CD8-positive, alpha-beta memory T cell (primary cell): ENCODE results near the gene FGFR4. TPM values are rescaled to one million over a fixed set of nuclear protein-coding genes. Genes with fewer than 3 reads are reported as not detected.

Source experiments
- CTCF ChIA-PET: fragments of 350-600 bp; sonication (Branson Sonifier 250); formaldehyde crosslinking; loops from one replicate; lab custom pipeline; 2021; ENCODE audit warnings: antibody characterized with exemption; lab: Charles Lee
- POLR2A ChIA-PET: fragments of 350-600 bp; sonication (Branson Sonifier 250); formaldehyde crosslinking; loops from one replicate; lab custom pipeline; 2021; ENCODE audit warnings: antibody characterized with exemption; lab: Charles Lee
- DNase-seq, 5 donors: peaks; one replicate each; pipeline versions ENCODE4 v3.0.0 to v3.0.0-alpha.2; 2020 to 2022; ENCODE audit warnings: mixed read lengths in 1 of 5
- H3K27ac ChIP-seq: one replicate; pipeline ENCODE4 v1.7.0; 2013; ENCODE audit warnings: low read depth, mild to moderate bottlenecking, low read length, moderate library complexity
- H3K27me3 ChIP-seq: 2 replicates; pipeline ENCODE4 v1.7.0; 2013; ENCODE audit warnings: low read length, mild to moderate bottlenecking; ENCODE audit not compliant: insufficient read depth, poor library complexity, severe bottlenecking
- H3K36me3 ChIP-seq: 2 replicates; pipeline ENCODE4 v1.7.0; 2013; ENCODE audit warnings: mild to moderate bottlenecking, low read length, moderate library complexity; ENCODE audit not compliant: insufficient read depth
- H3K4me1 ChIP-seq: 2 replicates; pipeline ENCODE4 v1.7.0; 2013; ENCODE audit warnings: mild to moderate bottlenecking, low read length, moderate library complexity; ENCODE audit not compliant: insufficient read depth
- H3K4me3 ChIP-seq: 2 replicates; pipeline ENCODE4 v1.7.0; 2013; ENCODE audit warnings: mild to moderate bottlenecking, low read length
- H3K9me3 ChIP-seq: 2 replicates; pipeline ENCODE4 v1.7.0; 2013; ENCODE audit warnings: mild to moderate bottlenecking, low read length
- H3K27ac Mint-ChIP-seq, 8 donors: one replicate each; pipeline ENCODE4 v1.8.0; 2020 to 2021; ENCODE audit warnings: mixed read lengths in 8 of 8, mild to moderate bottlenecking in 6 of 8, inconsistent platforms in 3 of 8, moderate library complexity in 3 of 8
- H3K27me3 Mint-ChIP-seq, 2 donors: one replicate each; pipeline ENCODE4 v1.8.0; 2020 to 2021; ENCODE audit warnings: mixed read lengths in 2 of 2, mild to moderate bottlenecking in 1 of 2, moderate library complexity in 1 of 2
- H3K36me3 Mint-ChIP-seq, 3 donors: one replicate each; pipeline ENCODE4 v1.8.0; 2020 to 2021; ENCODE audit warnings: mixed read lengths in 3 of 3, inconsistent platforms in 1 of 3, mild to moderate bottlenecking in 1 of 3
- H3K4me1 Mint-ChIP-seq, 3 donors: one replicate each; pipeline ENCODE4 v1.8.0; 2020 to 2021; ENCODE audit warnings: mixed read lengths in 3 of 3, inconsistent platforms in 1 of 3, mild to moderate bottlenecking in 1 of 3
- H3K4me3 Mint-ChIP-seq, 7 donors: one replicate each; pipeline ENCODE4 v1.8.0; 2020 to 2021; ENCODE audit warnings: mixed read lengths in 7 of 7, mild to moderate bottlenecking in 6 of 7, moderate library complexity in 4 of 7, inconsistent platforms in 2 of 7
- H3K9me3 Mint-ChIP-seq, 5 donors: one replicate each; pipeline ENCODE4 v1.8.0; 2020 to 2022; ENCODE audit warnings: mixed read lengths in 5 of 5, mild to moderate bottlenecking in 3 of 5, moderate library complexity in 2 of 5, inconsistent platforms in 1 of 5
- polyA plus RNA-seq: library from polyadenylated mRNA; unstranded; fragments of 300-500 nt; fragmentation: Illumina TruSeq; gene quantifications from one replicate; pipeline ENCODE4 v1.2.3, GENCODE V29; 2021
- total RNA-seq, 2 experiments: library from RNA; stranded (reverse); gene quantifications; one replicate each; pipeline ENCODE4 v1.2.3, GENCODE V29; 2021

Gene FGFR4
- total and polyA plus RNA-seq, 3 experiments from 2014 or later = 0.29 to 1.2 (median 0.42) TPM

DNA sequence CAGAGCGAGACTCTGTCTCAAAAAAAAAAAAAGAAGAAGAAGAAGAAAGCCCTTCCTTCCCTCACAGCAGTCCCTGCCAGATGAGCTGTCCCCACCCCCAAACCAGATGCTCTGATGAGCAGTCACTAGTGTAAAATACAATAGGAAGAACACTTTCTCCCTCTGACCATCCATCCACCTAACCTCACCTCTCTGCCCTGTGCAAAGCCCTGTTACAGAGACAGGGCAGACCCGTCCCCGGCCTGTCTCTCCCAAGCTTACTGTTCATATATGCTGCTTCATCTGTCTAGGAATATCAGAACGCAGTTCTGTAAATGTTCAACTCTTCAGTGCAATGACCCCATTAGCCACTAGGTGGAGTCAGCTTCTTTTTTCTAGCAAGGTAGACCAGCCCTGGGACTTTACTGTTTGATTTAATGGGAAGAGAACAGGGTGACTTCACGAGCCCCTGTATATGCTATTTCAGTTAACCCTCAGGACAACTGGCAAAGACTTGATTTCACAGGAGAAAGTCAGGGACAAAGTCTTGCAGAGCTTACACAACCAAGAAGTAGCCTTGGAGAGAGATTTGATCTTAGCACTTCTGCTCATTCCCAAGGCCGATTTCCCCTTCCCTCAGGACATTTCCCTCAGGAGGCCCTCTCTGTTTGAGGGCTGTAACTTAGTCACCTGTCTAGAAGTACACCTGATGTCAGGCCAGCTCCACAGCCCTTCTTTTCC, 14.9 kb upstream of the FGFR4 start:
- no peak overlapping the region for H3K27ac ChIP-seq
- peak overlapping the region in 1 of 8 donors; percentile 62 for H3K27ac Mint-ChIP-seq
- POLR2A ChIA-PET = interaction anchor here (0.6 kb wide), 1 partner anchor 40 kb away, joined by 21 read pairs; no protein-coding TSS in a partner anchor

GRCh38 chr5:177077335-177077734, 9.4 kb upstream of the FGFR4 start:
- ChIA-PET CTCF (interaction anchor here (1.4 kb wide), 1 partner anchor 10 kb away, joined by 3 read pairs; the partner anchor contains the start of gene FGFR4), POLR2A (no interaction called here)
- H3K27me3 Mint-ChIP-seq = no peaks in the 10 kb centered on the region

More for the DNA sequence above, 14.9 kb upstream of the FGFR4 start:
- Mint-ChIP-seq H3K4me3 (peak overlapping the region in 1 of 7 donors; percentile 11), H3K9me3 (no peaks in the 10 kb centered on the region), H3K4me1 (peaks cover 3 to 5% (median 5%) of the 10 kb centered on the region in 3 donors), H3K36me3 (peaks cover 0 to 17% (median 11%) of the 10 kb centered on the region in 3 donors), H3K27me3 (no peaks in the 10 kb centered on the region)
- Histone ChIP-seq H3K9me3 (no peaks in the 10 kb centered on the region), H3K4me1 (no peaks in the 10 kb centered on the region), H3K4me3 (no peak overlapping the region), H3K27me3 (no peaks in the 10 kb centered on the region), H3K36me3 (no peaks in the 10 kb centered on the region)
- CTCF ChIA-PET = interaction anchor here (0.7 to 5.0 kb wide), 13 partner anchors 8 to 90 kb away, joined by 3 to 31 read pairs (median 5); partner anchors contain the start of gene FGFR4
- DNase-seq = peak; percentile 31 to 60 (median 52)

GRCh38 chr5:177079606-177080005, 7.1 kb upstream of the FGFR4 start:
- no peak overlapping the region for H3K4me3 ChIP-seq
- DNase-seq = no peak
- H3K4me1 ChIP-seq = no peaks in the 10 kb centered on the region
- H3K27ac Mint-ChIP-seq = peak overlapping the region in 1 of 8 donors; percentile 15
- H3K36me3 Mint-ChIP-seq = peaks cover 0 to 3% (median 1%) of the 10 kb centered on the region in 3 donors
- H3K4me3 Mint-ChIP-seq = no peak overlapping the region
- no peak overlapping the region for H3K27ac ChIP-seq
- H3K27me3 ChIP-seq = no peaks in the 10 kb centered on the region
- no peaks in the 10 kb centered on the region for H3K36me3 ChIP-seq
- ChIA-PET CTCF (interaction anchor here (1.2 kb wide), 1 partner anchor 9 kb away, joined by 4 read pairs; no protein-coding TSS in a partner anchor), POLR2A (no interaction called here)
- no peaks in the 10 kb centered on the region for H3K4me1 Mint-ChIP-seq
- no peaks in the 10 kb centered on the region for H3K9me3 ChIP-seq
- H3K9me3 Mint-ChIP-seq = no peaks in the 10 kb centered on the region
- peaks cover 3 to 6% of the 10 kb centered on the region in 2 donors for H3K27me3 Mint-ChIP-seq

More at GRCh38 chr5:177077335-177077734, 9.4 kb upstream of the FGFR4 start:
- no peaks in the 10 kb centered on the region for H3K4me1 ChIP-seq
- no peaks in the 10 kb centered on the region for H3K9me3 ChIP-seq
- Mint-ChIP-seq H3K4me3 (no peak overlapping the region), H3K4me1 (no peaks in the 10 kb centered on the region), H3K9me3 (no peaks in the 10 kb centered on the region), H3K36me3 (peaks cover 0 to 7% (median 6%) of the 10 kb centered on the region in 3 donors), H3K27ac (no peak overlapping the region)
- no peaks in the 10 kb centered on the region for H3K36me3 ChIP-seq
- DNase-seq = no peak
- no peak overlapping the region for H3K27ac ChIP-seq
- no peak overlapping the region for H3K4me3 ChIP-seq
- H3K27me3 ChIP-seq = no peaks in the 10 kb centered on the region

- Histone ChIP-seq H3K36me3 (no peaks in the 10 kb centered on the region), H3K4me3 (no peak overlapping the region), H3K9me3 (no peaks in the 10 kb centered on the region), H3K27ac (no peak overlapping the region), H3K27me3 (no peaks in the 10 kb centered on the region), H3K4me1 (no peaks in the 10 kb centered on the region)
- H3K4me3 Mint-ChIP-seq = no peak overlapping the region
- ChIA-PET CTCF (interaction anchor here (0.8 to 1.2 kb wide), 2 partner anchors 8 to 9 kb away, joined by 3 to 4 read pairs; no protein-coding TSS in a partner anchor), POLR2A (no interaction called here)
- H3K27me3 Mint-ChIP-seq = peaks cover 3 to 9% of the 10 kb centered on the region in 2 donors
- DNase-seq = no peak
- peaks cover 0 to 3% (median 1%) of the 10 kb centered on the region in 3 donors for H3K36me3 Mint-ChIP-seq
- H3K4me1 Mint-ChIP-seq = no peaks in the 10 kb centered on the region
- no peaks in the 10 kb centered on the region for H3K9me3 Mint-ChIP-seq
- no peak overlapping the region for H3K27ac Mint-ChIP-seq
Observed at GRCh38 chr5:177080265-177080664, 6.5 kb upstream of the FGFR4 start.

DNA sequence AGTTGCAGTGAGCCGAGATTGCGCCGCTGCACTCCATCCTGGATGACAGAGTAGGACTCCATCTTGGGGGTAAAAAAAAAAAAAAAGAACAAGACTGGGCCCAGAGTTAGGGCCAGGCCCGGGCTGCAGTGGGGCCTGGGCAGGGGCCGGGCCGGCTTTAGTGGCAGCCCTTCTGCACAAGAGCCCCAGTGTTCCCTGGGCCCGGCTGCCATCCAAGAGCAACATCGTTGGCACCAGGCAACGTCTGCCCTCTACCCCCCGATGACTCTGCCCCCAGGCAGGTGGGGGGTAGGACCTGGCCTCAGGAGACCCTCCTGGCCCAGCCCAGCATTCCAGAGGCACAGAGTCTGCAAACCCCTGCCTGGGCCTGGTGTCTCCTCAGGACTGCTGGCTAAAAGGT, 4.9 kb upstream of the FGFR4 start:
- H3K27me3 Mint-ChIP-seq = peaks cover 3 to 9% of the 10 kb centered on the region in 2 donors
- ChIA-PET POLR2A (no interaction called here), CTCF (no interaction called here)
- Histone ChIP-seq H3K27ac (no peak overlapping the region), H3K36me3 (no peaks in the 10 kb centered on the region), H3K4me3 (no peak overlapping the region), H3K27me3 (no peaks in the 10 kb centered on the region), H3K9me3 (no peaks in the 10 kb centered on the region), H3K4me1 (no peaks in the 10 kb centered on the region)
- no peaks in the 10 kb centered on the region for H3K9me3 Mint-ChIP-seq
- H3K4me1 Mint-ChIP-seq = peaks cover 5 to 7% (median 6%) of the 10 kb centered on the region in 3 donors
- no peaks in the 10 kb centered on the region for H3K36me3 Mint-ChIP-seq
- no peak overlapping the region for H3K4me3 Mint-ChIP-seq
- DNase-seq = no peak
- H3K27ac Mint-ChIP-seq = no peak overlapping the region

- no peak overlapping the region for H3K4me3 Mint-ChIP-seq
- peaks cover 9 to 13% (median 11%) of the 10 kb centered on the region in 3 donors for H3K4me1 Mint-ChIP-seq
- Histone ChIP-seq H3K27ac (no peak overlapping the region), H3K27me3 (no peaks in the 10 kb centered on the region), H3K36me3 (no peaks in the 10 kb centered on the region), H3K4me3 (no peak overlapping the region), H3K9me3 (no peaks in the 10 kb centered on the region), H3K4me1 (peaks cover 8% of the 10 kb centered on the region)
- H3K27ac Mint-ChIP-seq = no peak overlapping the region
- DNase-seq = no peak
- H3K36me3 Mint-ChIP-seq = no peaks in the 10 kb centered on the region
- CTCF ChIA-PET = interaction anchor here (0.8 to 4.4 kb wide), 2 partner anchors 9 to 12 kb away, joined by 3 to 26 read pairs; no protein-coding TSS in a partner anchor
- no peaks in the 10 kb centered on the region for H3K9me3 Mint-ChIP-seq
- POLR2A ChIA-PET = no interaction called here
- H3K27me3 Mint-ChIP-seq = peaks cover 3 to 13% of the 10 kb centered on the region in 2 donors
Observed at GRCh38 chr5:177083357-177083756, 3.4 kb upstream of the FGFR4 start.

DNA sequence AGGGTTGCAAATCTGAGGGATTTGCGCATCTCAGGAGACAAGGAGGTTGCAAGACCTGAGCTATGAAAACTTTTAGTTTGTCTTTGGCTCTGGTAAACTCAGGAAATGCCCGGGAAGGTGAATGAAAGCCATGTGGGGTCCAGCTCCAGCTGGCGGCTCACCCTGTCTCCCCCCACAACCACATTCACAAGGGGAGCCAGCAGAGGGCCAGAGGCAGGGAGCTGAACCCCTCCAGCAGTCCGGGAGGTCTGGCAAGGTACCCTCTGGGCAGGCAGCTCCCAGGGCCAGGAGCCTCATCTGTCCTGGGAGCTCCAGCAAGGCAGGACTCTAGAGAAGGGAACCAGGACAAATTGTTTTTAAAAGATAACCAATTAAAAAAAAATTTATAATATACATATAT, 2.5 kb upstream of the FGFR4 start:
- H3K4me1 Mint-ChIP-seq = peaks cover 9 to 13% (median 11%) of the 10 kb centered on the region in 3 donors
- H3K27me3 ChIP-seq = no peaks in the 10 kb centered on the region
- no peaks in the 10 kb centered on the region for H3K9me3 Mint-ChIP-seq
- peak overlapping the region in 1 of 7 donors; percentile 68 for H3K4me3 Mint-ChIP-seq
- no peaks in the 10 kb centered on the region for H3K36me3 ChIP-seq
- no peaks in the 10 kb centered on the region for H3K36me3 Mint-ChIP-seq
- POLR2A ChIA-PET = no interaction called here
- DNase-seq = no peak
- peaks cover 8% of the 10 kb centered on the region for H3K4me1 ChIP-seq
- H3K27me3 Mint-ChIP-seq = peaks cover 3 to 13% of the 10 kb centered on the region in 2 donors
- no peaks in the 10 kb centered on the region for H3K9me3 ChIP-seq
- CTCF ChIA-PET = interaction anchor here (4.4 kb wide), 1 partner anchor 13 kb away, joined by 26 read pairs; no protein-coding TSS in a partner anchor
- H3K4me3 ChIP-seq = no peak overlapping the region
- H3K27ac Mint-ChIP-seq = no peak overlapping the region
- H3K27ac ChIP-seq = no peak overlapping the region
